H1 (cell line): ENCODE data around the gene KRTAP17-1. TPM values are rescaled to one million over a fixed set of nuclear protein-coding genes. Genes with fewer than 3 reads are reported as not detected.

Experiments used
- NRF1 ChIP-seq: IDR thresholded peaks from 2 replicates; pipeline ENCODE4 v1.6.1; 2011; ENCODE audit warnings: mild to moderate bottlenecking, low read depth, low read length, improper control_type of control experiment
- POU5F1 ChIP-seq: IDR thresholded peaks from 2 replicates; pipeline ENCODE4 v1.6.1; 2011; ENCODE audit warnings: low read depth, mild to moderate bottlenecking, low read length, moderate library complexity
- SAP30 ChIP-seq: fragments of 300-600 bp; sonication (generic); IDR thresholded peaks from 2 replicates; pipeline ENCODE4 v1.7.1; 2012; ENCODE audit warnings: low read length, moderate library complexity, mild to moderate bottlenecking, inconsistent platforms; ENCODE audit not compliant: insufficient read depth, insufficient replicate concordance
- SIN3A ChIP-seq, 2 experiments: IDR thresholded peaks in 1 of 2; conservative IDR thresholded peaks in 1 of 2; 2 replicates each; pipeline ENCODE4 v1.6.1; 2011 to 2012; ENCODE audit warnings: low read length in 2 of 2, improper control_type of control experiment in 1 of 2, low read depth in 1 of 2, mild to moderate bottlenecking in 1 of 2
- ZNF274 ChIP-seq: IDR thresholded peaks from 2 replicates; pipeline ENCODE4 v1.7.0; 2012; ENCODE audit warnings: low read length, borderline replicate concordance; ENCODE audit errors: extremely low read depth
- polyA plus RNA-seq, 7 experiments: library from polyadenylated mRNA; depleted of rRNA in 3 of 7; stranded (reverse) in 5 of 7; unstranded in 2 of 7; fragments of >200 nt in 5 of 7; fragments of 200-250 nt in 2 of 7; gene quantifications; 1 replicate in 5 of 7; 2 replicates in 1 of 7; 4 replicates in 1 of 7; pipeline versions ENCODE4 v1.2.1 to v1.2.3, GENCODE V29; 2011 to 2013; ENCODE audit warnings: missing spikeins in 2 of 7, mixed read lengths in 2 of 7
- total RNA-seq: library from RNA; stranded (reverse); fragmentation: NEBNext Ultra II Directional; extraction: Animal tissue kit (Norgen Biotek cat#: 25700); gene quantifications from 2 replicates; pipeline ENCODE4 v1.2.1, GENCODE V29; 2021

The KRTAP17-1 gene
- total and polyA plus RNA-seq, 2 of the 8 experiments (the other 6 are each of a cell fraction or from before 2014, with no cell fraction given), result not detected

GRCh38 chr17:41340494-41340893 lies 25.0 kb upstream of the KRTAP17-1 start (continued):
- TF ChIP-seq NRF1 (no peak), ZNF274 (no peak), SAP30 (no peak), SIN3A (conservative IDR thresholded peaks at IDR 0.05 in 1 of 2, IDR thresholded peaks at IDR 0.05 in 1 of 2; ENCODE audit: low read depth in 1 of 2, low read length in 2 of 2) (no peak), POU5F1 (no peak)
